ENCODE measurements around the gene PKD1L1.

- TF ChIP-seq CTCF (IDR thresholded peaks at IDR 0.05) = no peak
- no peak for TF ChIP-seq ZFX (IDR thresholded peaks at IDR 0.05; ENCODE audit: borderline replicate concordance)
Measured at GRCh38 chr7:47772492-47772891, 175.8 kb downstream of the PKD1L1 start.

Data from 22Rv1 (cell line).